GM10266 (cell line): ENCODE results near the gene HES2.
"Not testable (repeated sequence)": the region's sequence is repeated elsewhere in the genome, so short reads cannot be mapped to it uniquely, and the experiment has no call there.

Source experiments
- DNase-seq: peaks from one replicate; pipeline ENCODE4 v3.0.0; 2012; ENCODE audit errors: extremely low spot score
- TF ChIP-seq, protein P1 (sequence below): IDR thresholded peaks from 2 replicates; pipeline ENCODE4 v1.5.1; 2012; ENCODE audit warnings: mild to moderate bottlenecking, low read depth; ENCODE audit not compliant: control insufficient read depth, insufficient read depth; ENCODE audit errors: missing control alignments

The HES2 gene

DNA sequence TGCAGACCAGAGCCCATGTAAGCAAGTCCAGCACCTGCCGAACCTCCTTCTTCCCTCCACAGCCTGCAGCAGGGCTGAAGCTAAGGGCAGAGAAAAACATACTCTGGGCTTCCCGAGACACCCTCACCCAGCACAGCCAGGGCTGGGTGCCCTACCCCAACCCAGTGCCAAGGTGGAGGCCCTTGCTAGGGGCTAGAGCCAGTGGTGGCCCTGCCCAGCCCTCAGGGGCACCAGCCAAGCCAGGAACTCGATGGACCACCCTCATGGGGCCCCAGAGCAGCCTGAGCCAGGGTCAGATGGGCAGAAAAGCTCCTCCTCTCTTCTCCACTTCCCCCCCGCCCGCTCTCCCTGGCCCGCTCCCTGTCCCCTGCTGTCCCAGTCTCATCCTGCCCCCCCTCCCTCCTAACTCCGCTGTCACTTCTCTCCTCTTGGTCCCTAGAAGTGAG is 30.3 kb upstream of the HES2 start:
- no peak for DNase-seq
- TF ChIP-seq, protein P1, sequence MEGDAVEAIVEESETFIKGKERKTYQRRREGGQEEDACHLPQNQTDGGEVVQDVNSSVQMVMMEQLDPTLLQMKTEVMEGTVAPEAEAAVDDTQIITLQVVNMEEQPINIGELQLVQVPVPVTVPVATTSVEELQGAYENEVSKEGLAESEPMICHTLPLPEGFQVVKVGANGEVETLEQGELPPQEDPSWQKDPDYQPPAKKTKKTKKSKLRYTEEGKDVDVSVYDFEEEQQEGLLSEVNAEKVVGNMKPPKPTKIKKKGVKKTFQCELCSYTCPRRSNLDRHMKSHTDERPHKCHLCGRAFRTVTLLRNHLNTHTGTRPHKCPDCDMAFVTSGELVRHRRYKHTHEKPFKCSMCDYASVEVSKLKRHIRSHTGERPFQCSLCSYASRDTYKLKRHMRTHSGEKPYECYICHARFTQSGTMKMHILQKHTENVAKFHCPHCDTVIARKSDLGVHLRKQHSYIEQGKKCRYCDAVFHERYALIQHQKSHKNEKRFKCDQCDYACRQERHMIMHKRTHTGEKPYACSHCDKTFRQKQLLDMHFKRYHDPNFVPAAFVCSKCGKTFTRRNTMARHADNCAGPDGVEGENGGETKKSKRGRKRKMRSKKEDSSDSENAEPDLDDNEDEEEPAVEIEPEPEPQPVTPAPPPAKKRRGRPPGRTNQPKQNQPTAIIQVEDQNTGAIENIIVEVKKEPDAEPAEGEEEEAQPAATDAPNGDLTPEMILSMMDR = no peak

DNA sequence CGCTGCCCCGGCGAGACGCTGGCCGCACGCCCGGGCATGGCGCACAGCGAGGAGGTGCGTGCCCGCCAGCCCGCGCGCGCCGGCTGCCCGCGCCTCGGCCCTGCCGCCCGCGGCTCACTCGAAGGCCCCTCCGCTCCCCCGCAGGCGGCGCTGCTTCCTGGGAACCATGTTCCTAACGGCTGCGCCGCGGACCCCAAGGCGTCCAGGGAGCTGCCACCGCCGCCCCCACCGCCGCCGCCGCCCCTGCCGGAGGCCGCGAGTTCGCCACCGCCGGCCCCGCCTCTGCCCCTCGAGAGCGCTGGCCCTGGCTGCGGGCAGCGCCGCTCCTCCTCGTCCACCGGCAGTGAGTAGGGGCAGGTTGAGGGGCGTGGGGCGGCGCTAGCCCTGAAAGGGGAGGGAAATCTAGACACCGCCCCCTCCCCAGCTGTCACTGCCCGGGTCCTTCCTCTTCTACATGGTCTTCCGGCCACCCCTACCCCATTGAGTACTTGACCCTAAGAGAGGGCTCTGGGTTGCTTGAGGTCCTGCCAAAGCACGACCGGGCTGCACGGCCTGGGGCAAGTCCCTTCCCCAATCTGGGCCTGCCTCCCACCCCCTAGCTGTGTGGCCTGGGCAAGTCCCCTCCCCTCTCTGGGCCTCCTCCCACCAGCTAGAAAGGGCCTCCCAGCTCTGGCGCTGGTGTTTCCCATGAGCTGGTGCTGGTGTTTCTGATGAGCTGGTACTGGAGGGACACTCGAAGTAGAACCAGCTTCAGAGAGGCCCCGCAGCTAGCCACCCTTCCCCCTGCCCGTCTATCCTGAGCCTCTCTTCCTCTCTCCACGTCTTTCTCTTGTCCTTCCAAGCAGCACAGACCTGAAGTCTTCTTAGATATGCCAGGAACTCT is 29.3 kb upstream of the HES2 start:
- DNase-seq = no peak
- TF ChIP-seq, protein P1 = no peak

DNA sequence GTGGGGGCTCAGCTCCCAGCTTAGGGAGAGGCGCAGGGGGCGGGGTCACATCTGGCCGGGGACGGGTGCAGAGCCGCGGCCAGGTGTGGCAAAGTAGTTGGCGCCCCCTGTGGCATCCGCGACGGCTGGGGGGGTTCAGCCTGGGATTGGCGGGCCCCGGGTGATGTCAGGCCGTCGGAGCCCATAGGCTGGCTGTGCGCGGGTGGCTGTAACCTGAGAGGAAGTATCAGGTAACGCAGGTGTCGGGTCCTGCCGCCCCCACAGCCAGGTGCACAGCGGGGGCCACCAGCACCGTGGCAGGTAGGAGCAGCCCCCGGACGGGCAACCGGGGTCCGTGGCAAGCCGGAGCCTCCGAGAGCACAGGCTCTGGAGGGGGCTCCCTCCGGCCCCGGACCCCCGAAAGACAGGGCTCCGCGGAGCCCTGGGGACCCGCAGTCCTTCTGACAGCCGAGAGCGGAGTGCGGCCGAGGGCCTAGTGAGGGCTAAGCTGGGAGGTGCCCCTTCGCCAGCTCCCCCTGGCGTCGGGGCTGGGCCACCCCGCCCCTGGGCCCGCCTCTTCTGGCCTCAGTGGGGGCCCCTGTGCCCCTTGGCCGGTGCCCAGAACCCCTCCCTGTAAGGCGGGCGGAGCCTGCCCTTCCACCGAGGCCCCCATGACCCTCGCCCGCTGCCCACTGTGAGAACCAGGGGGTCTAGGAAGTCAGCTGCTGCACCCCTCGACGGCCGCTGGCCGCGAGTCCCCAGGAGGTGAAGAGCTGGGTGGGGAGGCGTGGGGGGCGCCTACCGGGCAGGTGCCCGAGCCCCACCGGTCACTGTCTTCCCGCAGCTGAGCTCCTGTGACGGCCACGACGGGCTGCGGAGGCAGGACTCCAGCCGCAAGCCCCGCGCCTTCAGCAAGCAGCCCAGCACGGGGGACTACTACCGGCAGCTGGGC is 28.4 kb upstream of the HES2 start:
- TF ChIP-seq, protein P1 = no peak
- no peak for DNase-seq

DNA sequence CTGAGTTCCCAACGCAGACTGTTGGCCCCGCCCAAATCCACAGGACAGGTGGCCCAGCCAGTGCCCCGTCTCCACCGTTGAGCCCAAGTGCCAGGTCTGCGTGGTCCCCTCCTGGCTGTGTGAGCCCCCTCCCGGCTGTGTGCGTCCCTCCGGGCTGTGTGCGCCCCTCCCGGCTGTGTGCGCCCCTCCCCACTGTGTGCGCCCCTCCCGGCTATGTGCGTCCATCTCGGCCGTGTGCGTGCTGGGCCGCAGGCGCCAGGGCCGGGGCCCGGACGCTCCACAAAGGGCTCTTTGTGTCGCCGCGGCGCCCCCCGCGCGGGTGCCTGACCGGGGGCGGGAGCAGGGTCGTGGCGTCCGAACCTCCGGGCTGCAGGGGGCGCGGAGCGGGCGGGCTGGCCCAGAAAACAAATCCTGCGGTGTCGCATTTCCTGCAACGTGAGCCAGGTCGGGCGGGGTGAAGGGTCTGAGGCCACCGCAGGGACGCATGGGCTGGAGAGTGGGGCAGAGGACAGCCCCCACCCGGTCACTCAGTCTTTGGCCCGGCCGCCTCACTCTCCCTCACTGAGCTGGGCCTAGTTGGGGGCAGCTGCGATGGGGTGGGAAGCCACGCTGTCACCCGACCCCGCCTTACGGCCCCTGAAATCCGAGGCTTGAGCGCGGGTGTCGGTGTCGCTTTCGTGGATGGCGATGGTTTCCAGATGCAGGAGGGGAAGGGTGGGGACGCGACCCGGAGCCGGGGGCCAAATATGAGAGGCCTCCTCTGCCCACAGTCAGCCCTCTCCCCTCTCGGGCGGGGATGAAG is 27.5 kb upstream of the HES2 start:
- TF ChIP-seq, protein P1 = no peak
- no peak for DNase-seq

DNA sequence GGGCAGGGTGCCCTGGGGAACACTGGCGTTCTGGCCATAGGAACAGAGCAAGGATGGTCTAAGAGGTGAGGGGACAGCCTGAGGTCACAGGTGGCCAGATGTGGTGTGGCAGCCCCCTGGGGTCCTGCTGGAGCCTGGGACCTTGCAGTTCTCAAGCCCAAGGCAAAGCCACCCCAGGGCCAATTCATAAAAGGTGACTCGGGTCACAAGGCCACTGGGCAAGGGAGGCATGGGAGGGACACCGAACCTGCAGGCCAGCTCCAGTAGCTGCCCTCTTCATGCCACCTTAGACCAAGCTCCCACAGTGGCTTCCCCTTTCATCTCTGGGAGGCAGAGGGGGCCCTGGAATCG is 26.9 kb upstream of the HES2 start:
- DNase-seq = no peak
- TF ChIP-seq, protein P1 = no peak

DNA sequence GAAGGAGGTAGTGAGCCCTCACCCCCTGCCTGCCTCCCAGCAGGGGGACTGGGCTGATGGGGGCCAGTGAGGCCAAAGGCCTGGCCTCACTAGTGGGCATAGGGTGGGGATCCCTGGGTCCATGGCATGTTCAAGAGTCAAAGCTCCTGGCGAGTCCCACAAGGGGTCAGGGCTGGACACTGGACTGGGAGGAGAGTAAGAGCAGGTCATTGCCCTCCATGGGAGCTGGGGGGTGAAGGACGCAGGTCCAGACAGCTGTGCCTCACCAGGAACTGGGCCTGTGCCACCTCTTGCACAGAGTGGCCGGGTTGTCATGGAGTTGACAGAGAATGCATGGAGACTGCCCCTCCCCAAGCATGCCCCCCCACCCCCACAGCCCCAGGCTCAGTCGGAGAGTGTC is 26.2 kb upstream of the HES2 start:
- not testable (repeated sequence) for DNase-seq

DNA sequence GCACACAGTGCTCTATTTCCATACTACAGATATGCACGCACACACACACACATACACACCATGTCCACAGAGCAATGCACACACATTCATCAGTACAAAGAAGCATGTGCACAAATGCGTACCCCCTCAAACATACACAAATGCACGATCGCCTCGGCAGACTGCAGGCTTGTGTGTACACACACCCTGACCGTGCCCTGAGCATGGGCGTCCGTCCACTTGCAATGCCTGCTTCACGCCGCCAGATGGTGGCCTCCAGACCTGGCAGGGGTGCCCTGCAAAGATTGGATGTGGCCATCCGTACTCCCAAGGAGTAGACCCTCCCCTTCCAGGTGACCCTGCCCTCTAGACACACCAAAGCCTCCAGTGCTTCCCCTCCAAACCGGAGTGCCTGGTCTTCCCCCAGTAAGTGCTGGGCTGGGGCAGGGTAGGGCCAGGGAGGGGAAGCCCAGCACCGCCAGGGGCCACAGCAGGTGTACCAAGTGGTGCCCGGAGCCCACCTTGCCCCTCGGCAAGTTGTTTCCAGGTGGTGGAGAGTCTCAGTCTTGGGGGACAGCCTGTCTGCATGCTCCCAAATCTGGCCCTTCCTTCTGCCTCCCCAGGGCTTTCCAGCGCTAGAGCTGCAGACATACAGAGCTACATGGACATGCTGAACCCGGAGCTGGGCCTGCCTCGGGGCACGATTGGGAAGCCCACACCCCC is 25.5 kb upstream of the HES2 start:
- TF ChIP-seq, protein P1 = peak; percentile 50
- DNase-seq = no peak
